GM10248 (cell line): ENCODE data around the gene ATP2C2.

ENCODE experiments used
- CTCF ChIA-PET: fragments of 300-600 bp; sonication (Branson Sonifier 250); formaldehyde crosslinking; extraction: SDS; loops from one replicate; lab custom pipeline; 2021; ENCODE audit warnings: antibody characterized with exemption; lab: Yijun Ruan, JAX
- POLR2A ChIA-PET: fragments of 350-650 bp; sonication (Branson Sonifier 250); formaldehyde crosslinking; extraction: SDS; loops from one replicate; lab custom pipeline; 2020; ENCODE audit warnings: antibody characterized with exemption; lab: Yijun Ruan, JAX
- DNase-seq: peaks from one replicate; pipeline ENCODE4 v3.0.0; 2012; ENCODE audit errors: extremely low spot score
- TF ChIP-seq, protein P1 (sequence below): IDR thresholded peaks from 2 replicates; pipeline ENCODE4 v1.5.1; 2012; ENCODE audit warnings: mild to moderate bottlenecking, low read depth; ENCODE audit errors: extremely low read depth, missing control alignments, control extremely low read depth

ATP2C2 gene

GRCh38 chr16:84442416-84443145 is 74.2 kb downstream of the ATP2C2 start:
- ChIA-PET CTCF (no interaction called here), POLR2A (interaction anchor here (0.6 kb wide), 1 partner anchor 642 kb away, joined by 4 read pairs; no protein-coding TSS in a partner anchor)
- TF ChIP-seq, protein P1, sequence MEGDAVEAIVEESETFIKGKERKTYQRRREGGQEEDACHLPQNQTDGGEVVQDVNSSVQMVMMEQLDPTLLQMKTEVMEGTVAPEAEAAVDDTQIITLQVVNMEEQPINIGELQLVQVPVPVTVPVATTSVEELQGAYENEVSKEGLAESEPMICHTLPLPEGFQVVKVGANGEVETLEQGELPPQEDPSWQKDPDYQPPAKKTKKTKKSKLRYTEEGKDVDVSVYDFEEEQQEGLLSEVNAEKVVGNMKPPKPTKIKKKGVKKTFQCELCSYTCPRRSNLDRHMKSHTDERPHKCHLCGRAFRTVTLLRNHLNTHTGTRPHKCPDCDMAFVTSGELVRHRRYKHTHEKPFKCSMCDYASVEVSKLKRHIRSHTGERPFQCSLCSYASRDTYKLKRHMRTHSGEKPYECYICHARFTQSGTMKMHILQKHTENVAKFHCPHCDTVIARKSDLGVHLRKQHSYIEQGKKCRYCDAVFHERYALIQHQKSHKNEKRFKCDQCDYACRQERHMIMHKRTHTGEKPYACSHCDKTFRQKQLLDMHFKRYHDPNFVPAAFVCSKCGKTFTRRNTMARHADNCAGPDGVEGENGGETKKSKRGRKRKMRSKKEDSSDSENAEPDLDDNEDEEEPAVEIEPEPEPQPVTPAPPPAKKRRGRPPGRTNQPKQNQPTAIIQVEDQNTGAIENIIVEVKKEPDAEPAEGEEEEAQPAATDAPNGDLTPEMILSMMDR = no peak
- no peak for DNase-seq

DNA sequence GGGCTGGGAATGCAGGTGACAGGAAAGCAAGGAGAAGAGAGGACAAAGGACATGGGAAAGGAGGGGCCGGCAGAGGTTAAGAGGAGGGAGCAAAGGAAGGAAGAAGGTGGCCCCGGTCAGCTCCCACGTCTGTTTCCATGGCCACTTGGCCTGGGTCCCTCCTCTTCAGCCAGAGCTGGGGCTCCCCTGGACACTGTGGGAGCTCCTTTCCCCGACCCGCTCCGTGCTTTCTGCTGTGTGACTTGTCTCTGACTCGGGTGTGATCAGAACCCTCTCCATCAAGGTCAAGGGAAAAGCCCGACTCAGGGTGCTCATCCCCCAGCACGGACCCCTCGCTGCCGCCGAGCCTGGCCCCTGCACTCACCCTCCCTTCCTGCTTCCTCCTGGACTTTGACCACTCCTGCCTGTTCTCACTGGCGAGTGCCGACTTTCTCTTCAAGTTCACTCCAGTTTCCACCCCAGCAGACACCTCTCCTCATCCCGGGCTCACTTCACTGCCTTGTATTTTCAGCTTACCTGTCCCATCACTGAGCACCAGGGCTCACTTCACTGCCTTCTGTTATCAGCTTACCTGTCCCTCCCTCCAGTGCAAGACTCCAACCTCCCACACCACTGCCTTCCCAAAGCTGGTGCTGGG is 74.9 kb downstream of the ATP2C2 start:
- TF ChIP-seq, protein P1 = no peak
- POLR2A ChIA-PET = no interaction called here
- CTCF ChIA-PET = no interaction called here
- DNase-seq = no peak

DNA sequence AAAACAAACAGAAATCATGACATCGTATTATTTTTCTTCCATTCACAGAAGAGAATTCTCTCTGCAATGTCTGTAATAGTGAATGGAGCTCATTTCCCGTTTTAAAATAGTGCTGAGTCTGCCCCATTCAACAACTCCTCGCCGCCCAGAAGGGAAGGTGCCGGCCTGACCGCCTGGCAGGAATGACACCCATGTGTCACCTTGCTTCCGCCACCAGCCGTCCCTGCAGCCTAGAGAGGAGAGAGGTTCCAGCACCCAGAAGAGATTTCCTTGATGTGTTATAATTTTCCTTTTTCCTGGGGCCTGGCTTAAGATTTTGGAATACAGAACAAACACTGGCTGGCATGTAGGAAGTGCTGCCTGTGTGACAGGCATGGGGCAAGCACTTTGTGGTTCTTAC is 76.1 kb downstream of the ATP2C2 start:
- TF ChIP-seq, protein P1 = no peak
- DNase-seq = no peak
- CTCF ChIA-PET = interaction anchor here (1.6 kb wide), 1 partner anchor 257 kb away, joined by 3 read pairs; the partner anchor contains the start of gene TAF1C
- POLR2A ChIA-PET = no interaction called here

GRCh38 chr16:84446084-84446483 is 77.7 kb downstream of the ATP2C2 start:
- ChIA-PET CTCF (no interaction called here), POLR2A (no interaction called here)
- DNase-seq = no peak
- TF ChIP-seq, protein P1 = no peak

DNA sequence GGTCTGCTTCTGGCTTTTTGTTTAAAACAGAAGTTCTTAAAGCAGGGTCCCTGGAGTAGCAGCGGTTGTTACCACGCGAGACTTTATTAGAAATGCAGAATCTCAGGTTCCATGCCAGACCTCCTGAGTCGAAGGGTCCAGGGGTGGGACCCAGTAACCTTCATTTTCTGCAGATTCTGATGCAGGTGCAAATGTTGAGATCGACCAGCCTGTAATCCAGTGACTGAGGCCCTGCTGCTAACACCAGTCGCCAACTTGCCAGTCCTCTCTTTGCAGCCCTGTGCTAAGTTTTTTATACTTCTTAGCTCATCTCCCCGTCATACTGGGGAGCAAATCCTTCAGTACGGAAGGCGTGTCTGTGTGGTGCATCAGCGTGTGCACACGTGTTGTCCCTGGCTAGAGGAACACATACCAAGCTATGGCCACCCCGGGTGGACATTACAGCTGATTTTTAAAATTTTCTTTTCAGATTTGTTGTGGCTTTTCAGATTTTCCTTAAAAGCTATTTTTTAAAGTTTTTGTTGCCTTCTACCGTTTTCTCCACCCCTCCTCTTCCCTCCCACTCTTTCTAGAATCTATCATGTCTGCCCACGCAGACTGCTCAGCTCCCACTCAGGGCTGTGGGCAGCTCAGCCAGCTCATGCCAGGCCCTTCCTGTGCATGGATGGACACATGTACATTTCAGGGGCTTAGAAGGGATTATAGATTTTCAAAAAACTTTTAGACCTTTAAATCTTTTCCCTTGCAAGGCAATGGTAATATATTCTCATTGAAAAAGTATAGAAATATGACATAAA is 78.5 kb downstream of the ATP2C2 start:
- ChIA-PET POLR2A (no interaction called here), CTCF (interaction anchor here (2.1 kb wide), 1 partner anchor 170 kb away, joined by 5 read pairs; no protein-coding TSS in a partner anchor)
- DNase-seq = no peak
- TF ChIP-seq, protein P1 = no peak

DNA sequence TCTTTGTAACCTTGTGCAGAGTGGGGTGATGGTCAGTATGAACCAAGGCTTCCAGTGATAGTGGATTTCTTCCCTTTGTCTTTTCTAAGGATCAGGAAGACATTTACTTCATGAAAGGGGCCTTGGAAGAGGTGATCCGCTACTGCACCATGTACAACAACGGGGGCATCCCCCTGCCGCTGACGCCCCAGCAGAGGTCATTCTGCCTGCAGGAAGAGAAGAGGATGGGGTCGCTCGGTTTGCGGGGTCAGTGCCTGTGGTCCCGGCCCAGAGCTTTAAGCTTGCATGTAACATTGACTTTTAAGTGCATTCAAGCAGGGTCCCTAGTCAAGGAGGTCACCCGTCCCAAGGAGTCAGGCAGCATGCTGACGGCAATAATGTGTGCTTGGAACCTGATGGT is 80.1 kb downstream of the ATP2C2 start:
- CTCF ChIA-PET = interaction anchor here (2.1 kb wide), 1 partner anchor 171 kb away, joined by 5 read pairs; no protein-coding TSS in a partner anchor
- DNase-seq = no peak
- POLR2A ChIA-PET = no interaction called here
- TF ChIP-seq, protein P1 = no peak
